ENCODE results near the gene TMEM163. TPM values are rescaled to one million over a fixed set of nuclear protein-coding genes. Genes with fewer than 3 reads are reported as not detected.
A peak's percentile ranks its signal among the peaks of the same experiment; 100 is the strongest.

The TMEM163 gene
- total and polyA plus RNA-seq, 9 donors: 0.24 to 3.6 (median 1.5) TPM

- Histone ChIP-seq H3K9me3 (no peaks in the 10 kb centered on the region), H3K4me3 (no peak overlapping the region), H3K27me3 (no peaks in the 10 kb centered on the region), H3K27ac (no peak overlapping the region), H3K4me1 (ENCODE audit: insufficient read depth) (no peaks in the 10 kb centered on the region), H3K36me3 (no peaks in the 10 kb centered on the region)
- intact Hi-C loops (cut with DNase I): loop anchor here in 3 of 4 donors (5.0 to 10.0 kb wide), 3 partner anchors 290 to 297 kb away; no protein-coding TSS in a partner anchor
- DNase-seq: peak; percentile 64 to 73 (median 64)
- WGBS, 3 donors: 40 to 47% (median 46%) methylated on average over 8 of the region's 8 CpGs
- TF ChIP-seq EP300 (IDR thresholded peaks at IDR 0.05): no peak
- TF ChIP-seq CTCF (IDR thresholded peaks at IDR 0.05): peak; percentile 35 to 63 (median 62)
- TF ChIP-seq POLR2A (IDR thresholded peaks at IDR 0.05): no peak
These were observed 306.8 kb downstream of the TMEM163 start for GRCh38 chr2:134411828-134412638.

- TF ChIP-seq POLR2A (IDR thresholded peaks at IDR 0.05): no peak
- TF ChIP-seq CTCF (IDR thresholded peaks at IDR 0.05): no peak
- no peak for TF ChIP-seq EP300 (IDR thresholded peaks at IDR 0.05)
- Histone ChIP-seq H3K4me1 (ENCODE audit: insufficient read depth) (no peaks in the 10 kb centered on the region), H3K4me3 (no peak overlapping the region), H3K27me3 (no peaks in the 10 kb centered on the region), H3K9me3 (no peaks in the 10 kb centered on the region), H3K36me3 (no peaks in the 10 kb centered on the region), H3K27ac (no peak overlapping the region)
- DNase-seq: no peak
- WGBS, 3 donors: 73 to 78% (median 76%) methylated on average over 6 of the region's 6 CpGs
- intact Hi-C loops (cut with DNase I): loop anchor here in 3 of 4 donors (5.0 to 10.0 kb wide), 3 partner anchors 289 to 297 kb away; no protein-coding TSS in a partner anchor
These were observed 307.4 kb downstream of the TMEM163 start for GRCh38 chr2:134411279-134411827.

GRCh38 chr2:134410831-134411231 lies 308.0 kb downstream of the TMEM163 start:
- intact Hi-C loops (cut with DNase I): loop anchor here in 3 of 4 donors (5.0 to 10.0 kb wide), 3 partner anchors 289 to 296 kb away; no protein-coding TSS in a partner anchor
- Histone ChIP-seq H3K9me3 (no peaks in the 10 kb centered on the region), H3K36me3 (no peaks in the 10 kb centered on the region), H3K27ac (no peak overlapping the region), H3K27me3 (no peaks in the 10 kb centered on the region), H3K4me1 (ENCODE audit: insufficient read depth) (no peaks in the 10 kb centered on the region), H3K4me3 (no peak overlapping the region)
- WGBS, 3 donors: 46 to 63% (median 57%) methylated on average over 5 of the region's 5 CpGs
- TF ChIP-seq POLR2A (IDR thresholded peaks at IDR 0.05) (no peak), CTCF (IDR thresholded peaks at IDR 0.05) (no peak)
- no peak for DNase-seq

- Histone ChIP-seq H3K4me3 (no peak overlapping the region), H3K36me3 (no peaks in the 10 kb centered on the region), H3K4me1 (ENCODE audit: insufficient read depth) (no peaks in the 10 kb centered on the region), H3K27ac (no peak overlapping the region), H3K27me3 (no peaks in the 10 kb centered on the region), H3K9me3 (no peaks in the 10 kb centered on the region)
- WGBS, 3 donors: 88 to 94% (median 90%) methylated on average over 2 of the region's 2 CpGs
- TF ChIP-seq CTCF (IDR thresholded peaks at IDR 0.05) (no peak), EP300 (IDR thresholded peaks at IDR 0.05) (no peak), POLR2A (IDR thresholded peaks at IDR 0.05) (no peak)
- intact Hi-C loops (cut with DNase I): loop anchor here in 3 of 4 donors (5.0 to 10.0 kb wide), 3 partner anchors 288 to 295 kb away; no protein-coding TSS in a partner anchor
- DNase-seq: no peak
These were observed 308.8 kb downstream of the TMEM163 start for GRCh38 chr2:134410006-134410405.
